ENCODE results near the gene CCNT2.

CCNT2 gene

GRCh38 chr2:134918526-134919340 lies at the start of gene CCNT2:
TSS of gene CCNT2 (plus strand) at chr2:134918822. CDS start at chr2:134918855, 33 bp downstream.
- Histone ChIP-seq H3K27me3 (ENCODE audit: control insufficient read depth, insufficient read depth, low read length) (no peaks in the 10 kb centered on the region), H3K9ac (ENCODE audit: low read depth, low read length) (peak within 1 kb of the TSS; percentile 99), H3K4me1 (ENCODE audit: control insufficient read depth, insufficient read depth, low read length) (no peaks in the 10 kb centered on the region), H3K9me3 (ENCODE audit: control insufficient read depth, insufficient read depth, low read length) (no peaks in the 10 kb centered on the region), H3K36me3 (ENCODE audit: control insufficient read depth, insufficient read depth, low read length) (no peaks in the 10 kb centered on the region), H3K4me3 (ENCODE audit: low read depth, low read length) (peak within 1 kb of the TSS; percentile 96)

- Histone ChIP-seq H3K36me3 (ENCODE audit: control insufficient read depth, insufficient read depth, low read length) (no peaks in the 10 kb centered on the region), H3K9me3 (ENCODE audit: control insufficient read depth, insufficient read depth, low read length) (no peaks in the 10 kb centered on the region), H3K4me3 (ENCODE audit: low read depth, low read length) (no peak overlapping the region), H3K9ac (ENCODE audit: low read depth, low read length) (no peak overlapping the region), H3K27me3 (ENCODE audit: control insufficient read depth, insufficient read depth, low read length) (no peaks in the 10 kb centered on the region), H3K4me1 (ENCODE audit: control insufficient read depth, insufficient read depth, low read length) (no peaks in the 10 kb centered on the region)
Measured at GRCh38 chr2:134869946-134870736, 48.5 kb upstream of the CCNT2 start.

- H3K4me3 ChIP-seq (ENCODE audit: low read depth, low read length): no peak overlapping the region
- no peaks in the 10 kb centered on the region for H3K9me3 ChIP-seq (ENCODE audit: control insufficient read depth, insufficient read depth, low read length)
- H3K9ac ChIP-seq (ENCODE audit: low read depth, low read length): no peak overlapping the region
- no peaks in the 10 kb centered on the region for H3K4me1 ChIP-seq (ENCODE audit: control insufficient read depth, insufficient read depth, low read length)
- no peaks in the 10 kb centered on the region for H3K27me3 ChIP-seq (ENCODE audit: control insufficient read depth, insufficient read depth, low read length)
- H3K36me3 ChIP-seq (ENCODE audit: control insufficient read depth, insufficient read depth, low read length): no peaks in the 10 kb centered on the region
Measured at GRCh38 chr2:134873152-134873551, 45.5 kb upstream of the CCNT2 start.

- Histone ChIP-seq H3K4me3 (ENCODE audit: low read depth, low read length) (no peak overlapping the region), H3K27me3 (ENCODE audit: control insufficient read depth, insufficient read depth, low read length) (no peaks in the 10 kb centered on the region), H3K4me1 (ENCODE audit: control insufficient read depth, insufficient read depth, low read length) (no peaks in the 10 kb centered on the region), H3K9ac (ENCODE audit: low read depth, low read length) (no peak overlapping the region), H3K9me3 (ENCODE audit: control insufficient read depth, insufficient read depth, low read length) (no peaks in the 10 kb centered on the region), H3K36me3 (ENCODE audit: control insufficient read depth, insufficient read depth, low read length) (no peaks in the 10 kb centered on the region)
Measured at GRCh38 chr2:134875309-134875708, 43.3 kb upstream of the CCNT2 start.

GRCh38 chr2:134882773-134883172 lies 35.8 kb upstream of the CCNT2 start:
- no peaks in the 10 kb centered on the region for H3K36me3 ChIP-seq (ENCODE audit: control insufficient read depth, insufficient read depth, low read length)
- no peaks in the 10 kb centered on the region for H3K27me3 ChIP-seq (ENCODE audit: control insufficient read depth, insufficient read depth, low read length)
- H3K4me3 ChIP-seq (ENCODE audit: low read depth, low read length): no peak overlapping the region
- no peaks in the 10 kb centered on the region for H3K9me3 ChIP-seq (ENCODE audit: control insufficient read depth, insufficient read depth, low read length)
- H3K4me1 ChIP-seq (ENCODE audit: control insufficient read depth, insufficient read depth, low read length): no peaks in the 10 kb centered on the region
- no peak overlapping the region for H3K9ac ChIP-seq (ENCODE audit: low read depth, low read length)

GRCh38 chr2:134883552-134884293 lies 34.9 kb upstream of the CCNT2 start:
- no peak overlapping the region for H3K9ac ChIP-seq (ENCODE audit: low read depth, low read length)
- H3K36me3 ChIP-seq (ENCODE audit: control insufficient read depth, insufficient read depth, low read length): no peaks in the 10 kb centered on the region
- no peaks in the 10 kb centered on the region for H3K9me3 ChIP-seq (ENCODE audit: control insufficient read depth, insufficient read depth, low read length)
- no peak overlapping the region for H3K4me3 ChIP-seq (ENCODE audit: low read depth, low read length)
- no peaks in the 10 kb centered on the region for H3K4me1 ChIP-seq (ENCODE audit: control insufficient read depth, insufficient read depth, low read length)
- H3K27me3 ChIP-seq (ENCODE audit: control insufficient read depth, insufficient read depth, low read length): no peaks in the 10 kb centered on the region

GRCh38 chr2:134884435-134884834 lies 34.2 kb upstream of the CCNT2 start:
- H3K27me3 ChIP-seq (ENCODE audit: control insufficient read depth, insufficient read depth, low read length): no peaks in the 10 kb centered on the region
- no peak overlapping the region for H3K9ac ChIP-seq (ENCODE audit: low read depth, low read length)
- no peaks in the 10 kb centered on the region for H3K36me3 ChIP-seq (ENCODE audit: control insufficient read depth, insufficient read depth, low read length)
- no peak overlapping the region for H3K4me3 ChIP-seq (ENCODE audit: low read depth, low read length)
- no peaks in the 10 kb centered on the region for H3K4me1 ChIP-seq (ENCODE audit: control insufficient read depth, insufficient read depth, low read length)
- no peaks in the 10 kb centered on the region for H3K9me3 ChIP-seq (ENCODE audit: control insufficient read depth, insufficient read depth, low read length)

- Histone ChIP-seq H3K4me1 (ENCODE audit: control insufficient read depth, insufficient read depth, low read length) (no peaks in the 10 kb centered on the region), H3K27me3 (ENCODE audit: control insufficient read depth, insufficient read depth, low read length) (no peaks in the 10 kb centered on the region), H3K4me3 (ENCODE audit: low read depth, low read length) (no peak overlapping the region), H3K9me3 (ENCODE audit: control insufficient read depth, insufficient read depth, low read length) (no peaks in the 10 kb centered on the region), H3K9ac (ENCODE audit: low read depth, low read length) (no peak overlapping the region), H3K36me3 (ENCODE audit: control insufficient read depth, insufficient read depth, low read length) (no peaks in the 10 kb centered on the region)
Measured at GRCh38 chr2:134892282-134893035, 26.2 kb upstream of the CCNT2 start.

GRCh38 chr2:134897932-134898331 lies 20.7 kb upstream of the CCNT2 start:
- H3K4me1 ChIP-seq (ENCODE audit: control insufficient read depth, insufficient read depth, low read length): no peaks in the 10 kb centered on the region

GRCh38 chr2:134899204-134899603 lies 19.4 kb upstream of the CCNT2 start:
- Histone ChIP-seq H3K36me3 (ENCODE audit: control insufficient read depth, insufficient read depth, low read length) (no peaks in the 10 kb centered on the region), H3K4me3 (ENCODE audit: low read depth, low read length) (no peak overlapping the region), H3K9ac (ENCODE audit: low read depth, low read length) (no peak overlapping the region), H3K27me3 (ENCODE audit: control insufficient read depth, insufficient read depth, low read length) (no peaks in the 10 kb centered on the region), H3K4me1 (ENCODE audit: control insufficient read depth, insufficient read depth, low read length) (no peaks in the 10 kb centered on the region), H3K9me3 (ENCODE audit: control insufficient read depth, insufficient read depth, low read length) (no peaks in the 10 kb centered on the region)

More at GRCh38 chr2:134897932-134898331, 20.7 kb upstream of the CCNT2 start:
- no peaks in the 10 kb centered on the region for H3K36me3 ChIP-seq (ENCODE audit: control insufficient read depth, insufficient read depth, low read length)
- no peaks in the 10 kb centered on the region for H3K27me3 ChIP-seq (ENCODE audit: control insufficient read depth, insufficient read depth, low read length)
- H3K9ac ChIP-seq (ENCODE audit: low read depth, low read length): no peak overlapping the region
- H3K9me3 ChIP-seq (ENCODE audit: control insufficient read depth, insufficient read depth, low read length): no peaks in the 10 kb centered on the region
- H3K4me3 ChIP-seq (ENCODE audit: low read depth, low read length): no peak overlapping the region

GRCh38 chr2:134900151-134900550 lies 18.5 kb upstream of the CCNT2 start:
- H3K4me1 ChIP-seq (ENCODE audit: control insufficient read depth, insufficient read depth, low read length): no peaks in the 10 kb centered on the region
- no peaks in the 10 kb centered on the region for H3K9me3 ChIP-seq (ENCODE audit: control insufficient read depth, insufficient read depth, low read length)
- H3K4me3 ChIP-seq (ENCODE audit: low read depth, low read length): no peak overlapping the region
- H3K27me3 ChIP-seq (ENCODE audit: control insufficient read depth, insufficient read depth, low read length): no peaks in the 10 kb centered on the region
- H3K9ac ChIP-seq (ENCODE audit: low read depth, low read length): no peak overlapping the region
- H3K36me3 ChIP-seq (ENCODE audit: control insufficient read depth, insufficient read depth, low read length): no peaks in the 10 kb centered on the region
